NCI-H510A (cell line): ENCODE results near the gene FGF12.
"Not testable (repeated sequence)": the region's sequence is repeated elsewhere in the genome, so short reads cannot be mapped to it uniquely, and the experiment has no call there.

Source experiments
- DNase-seq: peaks from one replicate; lab custom pipeline; 2025; lab: John Stamatoyannopoulos, UW

Gene FGF12

DNA sequence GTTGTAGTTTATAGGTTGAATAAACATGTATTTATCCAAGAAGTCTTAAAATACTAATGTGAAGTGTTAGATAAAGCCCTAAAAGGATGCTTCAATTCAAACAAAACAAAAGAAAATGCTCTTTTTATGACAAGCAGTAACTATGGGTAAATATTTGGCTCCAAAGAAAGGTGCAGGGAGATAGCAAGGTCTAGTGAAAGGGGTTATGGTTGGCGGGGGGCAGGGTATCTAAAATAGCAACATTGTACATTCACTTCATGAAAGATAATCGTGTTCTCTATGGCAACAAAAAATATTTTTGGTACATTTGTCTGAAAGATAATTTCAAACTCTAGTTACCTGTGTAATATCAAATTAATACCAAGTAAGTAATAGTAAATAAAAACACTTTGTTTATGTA, 149.5 kb downstream of the FGF12 start:
- DNase-seq: no peak

- DNase-seq: no peak
Measured at GRCh38 chr3:192577271-192577670, 150.1 kb downstream of the FGF12 start.

DNA sequence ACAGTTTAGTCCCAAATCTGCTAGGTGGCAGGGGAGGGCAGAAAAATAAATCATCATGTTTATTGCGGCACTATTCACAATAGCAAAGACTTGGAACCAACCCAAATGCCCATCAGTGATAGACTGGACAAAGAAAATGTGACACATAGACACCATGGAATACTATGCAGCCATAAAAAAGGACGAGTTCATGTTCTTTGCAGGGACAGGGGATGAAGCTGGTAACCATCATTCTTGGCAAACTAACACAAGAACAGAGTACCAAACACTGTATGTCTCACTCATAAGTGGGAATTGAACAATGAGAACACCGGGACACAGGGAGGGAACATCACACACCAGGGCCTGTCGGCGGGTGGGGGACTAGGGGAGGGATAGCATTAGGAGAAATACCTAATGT, 150.6 kb downstream of the FGF12 start:
- DNase-seq: not testable (repeated sequence)

GRCh38 chr3:192575879-192576506, 151.3 kb downstream of the FGF12 start:
- DNase-seq: no peak

GRCh38 chr3:192573240-192573639, 154.1 kb downstream of the FGF12 start:
- DNase-seq: no peak

GRCh38 chr3:192570821-192571791, 156.2 kb downstream of the FGF12 start:
- DNase-seq: no peak

DNA sequence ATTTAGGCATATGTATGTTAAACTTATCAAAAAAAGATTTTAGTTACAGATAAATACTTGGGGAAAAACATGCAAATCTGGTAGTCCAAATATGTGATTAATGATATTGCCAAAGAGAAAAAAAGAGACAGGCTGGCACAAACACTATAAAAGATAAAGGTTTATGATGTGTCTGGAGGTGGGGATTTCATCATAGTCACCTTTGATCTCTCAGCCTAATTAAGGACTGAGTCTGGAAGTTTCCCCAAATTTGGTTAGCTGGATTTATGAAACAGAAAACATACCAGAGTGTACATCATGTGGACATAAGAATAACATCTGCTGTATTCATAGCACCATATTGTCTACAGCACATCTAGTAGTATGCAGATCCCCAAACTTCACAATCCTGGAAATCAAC, 157.0 kb downstream of the FGF12 start:
- DNase-seq: no peak

DNA sequence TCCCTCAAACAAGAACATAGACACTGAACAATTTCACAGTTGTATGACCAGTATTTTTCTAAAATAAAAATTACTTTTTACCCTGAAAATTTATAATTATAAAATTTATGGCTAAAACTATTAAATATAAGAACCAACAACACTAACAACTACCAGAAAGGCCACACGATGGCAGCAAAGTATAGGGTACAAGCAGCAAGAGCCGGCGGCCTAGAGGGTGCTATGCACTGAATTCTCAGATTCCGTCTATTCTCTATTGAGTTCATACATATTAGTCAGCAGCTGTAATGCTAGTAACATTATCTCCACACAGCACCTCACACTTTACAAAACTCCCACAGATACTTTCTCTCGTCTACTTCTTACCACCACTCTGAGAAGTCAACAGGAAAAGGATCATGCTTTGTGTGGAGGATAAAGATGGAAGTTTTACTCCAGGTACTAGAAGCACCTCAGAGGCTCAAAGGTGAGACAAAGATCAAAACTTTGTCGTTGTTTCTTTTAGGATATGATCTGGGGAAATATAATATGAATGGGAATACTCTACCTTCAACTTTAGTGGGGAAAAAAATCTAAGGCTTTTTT, 160.5 kb downstream of the FGF12 start:
- peak; percentile 14 for DNase-seq

DNA sequence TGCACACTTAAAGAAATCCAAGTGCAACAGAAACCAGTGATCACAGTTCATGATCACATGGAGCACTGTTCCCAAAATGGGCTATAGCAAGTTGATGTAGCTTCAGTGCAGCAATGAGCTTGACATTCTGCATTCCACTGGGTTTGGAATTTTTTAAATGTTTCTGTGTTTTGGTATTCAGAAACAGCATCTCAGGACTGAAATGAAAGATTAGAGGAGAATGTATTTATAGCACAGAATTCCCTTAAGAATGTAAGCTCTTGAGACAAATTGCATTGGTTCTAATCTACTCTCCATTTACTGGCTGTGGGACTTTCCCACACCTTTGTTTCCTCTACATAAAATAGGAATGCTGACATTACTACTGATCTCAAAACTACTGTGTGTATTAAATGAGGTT, 162.7 kb downstream of the FGF12 start:
- DNase-seq: no peak

DNA sequence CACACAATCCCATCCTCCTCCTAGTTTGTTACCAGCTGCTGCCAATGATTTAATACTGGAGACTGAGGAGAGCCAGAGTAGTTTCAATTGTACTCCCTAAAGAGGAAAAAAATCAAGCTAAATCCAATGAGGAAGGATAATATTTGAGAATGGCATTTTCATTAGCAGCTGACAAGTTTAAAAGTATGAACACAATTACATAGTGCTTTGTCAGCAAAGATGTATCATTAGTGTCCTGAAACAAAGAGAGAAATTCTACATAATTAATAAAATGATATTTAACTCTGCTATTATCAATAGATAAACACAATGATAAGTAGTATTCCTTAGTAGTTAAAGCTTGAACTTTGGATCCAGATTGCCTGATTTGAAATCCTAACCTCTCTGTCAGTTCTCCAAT, 163.9 kb downstream of the FGF12 start:
- no peak for DNase-seq

DNA sequence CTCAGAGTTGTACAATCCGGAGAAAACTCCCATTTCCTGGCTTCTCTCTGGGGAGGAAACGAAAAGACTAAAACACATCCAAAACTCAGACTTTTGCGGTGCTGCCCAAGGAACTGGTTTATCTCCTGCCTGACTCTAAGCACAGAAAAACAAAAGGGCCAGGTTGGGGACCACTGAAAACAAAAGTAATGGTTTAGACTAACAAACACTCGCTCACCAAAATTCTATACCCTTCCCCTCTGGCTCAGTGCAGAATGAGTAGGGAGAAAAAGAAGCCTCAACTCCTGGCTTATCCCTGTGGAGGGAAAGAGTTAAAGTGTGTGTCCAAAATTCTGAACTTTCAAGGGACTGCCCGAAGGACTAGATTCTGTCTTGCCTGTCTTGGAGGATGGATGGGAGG, 173.6 kb downstream of the FGF12 start:
- no peak for DNase-seq

DNA sequence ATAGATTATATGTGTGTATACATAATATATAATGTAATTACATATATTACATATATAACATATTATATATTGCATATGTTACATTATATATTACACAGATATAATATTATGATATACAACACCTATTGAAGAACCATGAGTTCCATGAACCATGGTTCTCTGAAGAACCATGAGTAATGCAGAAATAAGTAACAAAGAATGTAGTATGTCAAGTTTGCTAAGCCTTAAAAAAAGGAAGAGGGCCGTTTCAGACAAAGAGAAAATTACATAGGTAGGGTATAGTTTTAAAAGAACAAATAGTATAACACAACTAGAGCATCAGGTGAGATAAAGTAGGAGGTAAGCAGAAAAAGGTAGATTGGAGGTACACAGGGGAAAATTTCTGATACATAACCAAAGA, 177.0 kb downstream of the FGF12 start:
- no peak for DNase-seq

GRCh38 chr3:192545333-192545732, 182.0 kb downstream of the FGF12 start:
- no peak for DNase-seq

GRCh38 chr3:192543163-192543562, 184.2 kb downstream of the FGF12 start:
- no peak for DNase-seq

DNA sequence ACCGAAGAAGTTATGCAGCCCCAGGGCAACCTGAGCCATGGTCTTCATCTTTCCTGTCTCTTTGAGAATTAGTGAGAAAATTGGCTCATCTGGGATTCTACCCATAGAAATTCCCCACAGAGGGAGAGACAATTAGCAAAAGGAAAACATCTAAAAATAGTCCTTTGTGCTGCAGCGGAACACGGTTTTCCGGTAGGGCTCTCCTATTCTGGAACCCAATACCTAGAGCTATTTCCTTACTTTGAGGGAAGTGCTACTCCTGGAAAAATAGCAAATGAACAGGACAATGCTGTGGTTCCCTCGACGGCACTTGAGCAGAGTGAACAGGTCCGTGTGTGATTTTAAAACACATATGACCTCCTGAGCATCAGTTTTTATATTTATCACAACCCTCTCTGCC, 210.5 kb downstream of the FGF12 start:
- no peak for DNase-seq

- DNase-seq: no peak
Measured at GRCh38 chr3:192515664-192516045, 211.7 kb downstream of the FGF12 start.

- peak; percentile 89 for DNase-seq
Measured at GRCh38 chr3:192514754-192515663, 212.3 kb downstream of the FGF12 start.

- peak; percentile 52 for DNase-seq
Measured at GRCh38 chr3:192514081-192514753, 213.1 kb downstream of the FGF12 start.

DNA sequence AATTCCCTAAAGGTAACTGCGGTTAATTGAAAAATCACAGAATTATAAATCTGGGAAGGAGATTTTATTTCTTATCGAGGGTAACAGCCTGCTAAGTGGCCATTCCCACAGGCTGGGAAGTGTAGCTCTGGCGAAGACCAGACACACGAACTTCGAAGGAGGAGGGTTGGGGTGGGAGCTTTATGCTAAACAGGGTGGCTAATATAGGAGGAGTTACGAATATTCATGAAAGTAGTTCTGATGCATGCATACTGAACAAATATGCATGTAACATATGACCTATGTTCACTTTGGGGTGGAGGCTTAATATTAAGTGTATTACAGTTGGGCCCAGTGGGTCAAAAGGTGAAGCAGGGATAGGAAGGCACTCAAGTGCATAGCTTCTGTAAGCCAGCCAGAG, 221.6 kb downstream of the FGF12 start:
- no peak for DNase-seq

- DNase-seq: no peak
Measured at GRCh38 chr3:192501401-192501800, 225.9 kb downstream of the FGF12 start.

DNA sequence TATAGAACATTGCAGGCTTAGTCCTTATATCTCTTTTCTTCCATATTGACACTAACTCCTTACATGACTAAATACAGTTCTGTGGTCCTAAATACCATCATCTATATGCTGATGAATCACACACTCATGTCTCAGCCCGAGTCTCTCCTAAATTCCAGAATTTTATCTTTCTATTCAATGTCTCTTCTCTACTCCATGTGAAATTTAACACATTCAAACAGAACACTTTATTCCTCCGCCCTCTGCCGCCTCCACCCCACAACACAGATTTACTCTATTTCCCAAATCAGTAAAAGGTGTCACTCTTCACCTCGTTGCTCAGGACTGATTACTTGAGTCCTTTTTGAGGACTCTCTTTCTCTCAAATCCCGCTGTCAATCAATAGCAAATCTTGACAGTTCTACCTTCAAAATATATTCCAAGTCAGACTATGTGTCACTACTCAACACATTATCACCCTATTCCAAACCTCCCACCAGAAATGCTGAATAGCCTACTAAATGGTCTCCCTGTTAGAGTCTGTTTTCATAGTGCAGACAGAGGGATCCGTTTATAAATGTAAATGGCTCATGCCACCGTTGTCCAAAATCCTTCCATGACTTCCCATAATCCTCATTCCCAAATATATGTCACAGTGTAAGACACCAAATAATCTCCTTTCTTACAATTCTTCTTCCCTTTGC, 230.3 kb downstream of the FGF12 start:
- no peak for DNase-seq
